RCC 7860 (cell line): Measurements from ENCODE around the gene HVCN1.
A peak's percentile ranks its signal among the peaks of the same experiment; 100 is the strongest.

Experiments used
- DNase-seq: peaks from one replicate; pipeline ENCODE4 v3.0.0-alpha.2; 2015; ENCODE audit warnings: low spot score
- FAIRE-seq: peaks from 2 replicates; lab custom pipeline; 2012; peaks lifted over from hg19 to GRCh38; lab: Jason Lieb, UNC

Gene HVCN1

DNA sequence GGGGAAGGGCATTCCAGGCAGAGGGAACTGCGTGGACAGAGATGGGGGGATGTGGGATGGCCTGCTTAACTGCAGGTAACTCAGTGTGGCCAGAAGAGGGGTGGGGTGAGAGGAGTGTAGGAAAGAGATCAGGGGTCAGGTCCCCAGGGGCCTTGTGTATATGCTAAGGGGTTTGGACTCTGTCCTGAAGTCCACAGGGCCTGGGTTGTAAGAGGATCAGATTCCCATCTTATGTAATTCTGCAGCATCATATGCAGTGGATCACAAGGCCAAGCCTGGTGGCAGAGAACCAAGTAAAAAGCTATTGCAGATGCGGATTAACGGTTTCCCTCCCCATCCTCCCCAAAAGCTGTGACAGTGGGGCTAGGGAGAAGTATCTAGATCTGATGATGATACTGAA is 66.3 kb downstream of the HVCN1 start:
- FAIRE-seq = no peak
- no peak for DNase-seq

DNA sequence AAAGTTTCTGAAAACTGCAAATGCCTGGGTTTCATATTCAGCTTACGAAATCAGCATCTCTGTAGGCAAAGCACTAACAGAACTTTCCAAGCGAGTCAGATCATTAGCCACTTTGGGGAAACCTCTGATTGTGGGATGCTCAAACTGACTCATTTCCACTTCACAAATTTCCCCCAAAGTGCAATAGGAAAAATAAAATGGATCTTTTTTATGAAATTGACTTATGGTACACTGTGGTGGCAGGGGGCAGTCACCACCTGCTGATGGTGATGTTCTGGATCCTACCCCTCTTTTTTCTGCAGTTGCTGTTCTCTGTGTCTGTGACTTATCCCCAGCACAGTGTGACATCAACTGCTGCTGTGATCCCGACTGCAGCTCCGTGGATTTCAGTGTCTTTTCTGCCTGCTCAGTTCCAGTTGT is 69.4 kb downstream of the HVCN1 start:
- no peak for FAIRE-seq
- DNase-seq = no peak

DNA sequence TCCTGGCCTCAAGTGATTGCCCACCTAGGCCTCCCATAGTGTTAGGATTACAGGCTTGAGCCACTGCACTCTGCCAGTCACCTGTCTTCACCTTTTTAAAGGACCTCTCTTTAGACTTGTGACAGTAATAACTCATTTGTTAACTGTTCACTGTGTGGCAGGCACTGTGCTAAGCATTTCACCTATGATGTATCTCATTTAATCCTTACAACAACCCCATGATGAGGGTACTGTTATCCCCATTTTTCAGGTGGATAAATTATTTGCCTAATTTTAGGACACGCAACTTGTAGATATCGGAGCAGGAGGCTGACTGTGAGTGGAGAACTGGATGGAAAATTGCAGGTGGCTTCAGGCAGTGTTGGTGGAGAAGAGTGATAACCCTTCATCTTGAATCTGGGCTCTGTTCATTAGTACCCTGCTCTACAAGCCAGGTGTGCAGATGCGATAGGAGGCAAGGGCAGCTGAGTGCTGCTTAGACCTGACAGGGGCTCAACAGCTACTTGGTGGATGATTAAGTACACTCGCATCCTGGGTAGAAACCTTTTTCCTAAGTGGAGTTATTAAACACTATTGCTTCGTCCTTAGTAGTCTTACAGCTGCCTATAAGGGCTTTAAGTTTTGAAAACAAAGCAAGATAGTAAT is 72.3 kb downstream of the HVCN1 start:
- FAIRE-seq = no peak
- DNase-seq = no peak

DNA sequence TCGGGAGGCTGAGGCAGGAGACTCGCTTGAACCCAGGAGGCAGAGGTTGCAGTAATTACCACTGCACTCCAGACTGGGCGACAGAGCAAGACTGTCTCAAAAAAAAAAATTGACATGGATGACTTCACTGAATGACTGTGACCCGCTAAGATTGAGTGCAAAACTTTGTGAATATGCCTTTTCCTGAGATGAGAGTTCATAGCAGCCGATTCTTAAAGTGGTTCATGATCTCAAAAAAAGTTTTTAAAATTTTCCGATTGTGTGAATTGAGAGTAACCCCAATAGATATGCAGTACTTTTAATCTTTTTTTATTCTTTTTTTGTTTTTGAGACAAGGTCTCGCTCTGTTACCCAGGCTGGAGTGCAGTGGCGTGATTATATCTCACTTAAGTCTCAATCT is 73.7 kb downstream of the HVCN1 start:
- FAIRE-seq (no peak), DNase-seq (no peak)

DNA sequence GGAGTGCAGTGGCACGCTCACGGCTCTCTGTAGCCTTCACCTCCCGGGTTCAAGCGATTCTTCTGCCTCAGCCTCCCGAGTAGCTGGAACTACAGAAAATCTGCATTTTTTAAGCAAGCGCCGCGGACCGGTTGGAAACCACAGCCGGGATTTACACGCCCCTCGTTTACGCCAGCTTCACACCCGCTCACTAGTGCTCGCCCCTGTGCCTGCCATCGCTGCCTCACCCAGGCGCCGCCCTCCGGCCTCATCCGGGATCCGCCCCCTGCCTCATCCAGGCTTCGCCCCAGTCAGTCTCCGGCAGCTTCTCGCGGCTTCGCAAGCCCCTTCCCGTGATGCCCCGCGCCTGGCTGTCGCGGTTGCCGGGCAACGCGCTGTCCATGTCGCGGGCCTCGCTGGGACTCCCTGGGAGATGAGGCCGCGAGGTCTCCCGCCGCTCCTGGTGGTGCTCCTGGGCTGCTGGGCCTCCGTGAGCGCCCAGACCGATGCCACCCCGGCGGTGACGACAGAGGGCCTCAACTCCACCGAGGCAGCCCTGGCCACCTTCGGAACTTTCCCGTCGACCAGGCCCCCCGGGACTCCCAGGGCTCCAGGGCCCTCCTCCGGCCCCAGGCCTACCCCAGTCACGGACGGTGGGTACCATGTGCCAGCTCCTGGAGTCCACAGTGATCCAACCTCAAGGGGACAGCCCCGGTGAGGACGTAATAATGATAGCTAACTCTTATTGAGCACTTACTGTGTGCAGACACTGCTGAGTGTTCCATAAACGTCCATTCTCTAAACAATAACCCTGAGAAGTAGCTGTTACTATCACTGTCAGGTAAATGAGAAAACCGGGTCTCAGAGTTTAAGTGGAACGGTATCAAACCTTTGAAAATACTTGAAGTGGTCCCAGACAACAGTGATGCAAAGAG is 74.9 kb downstream of the HVCN1 start, which contains the start of gene TCTN1:
Gene TCTN1, plus strand, starts transcription at position 359 of the 914 bp plus-strand sequence. Its CDS starts 54 bp downstream, at position 413.
- peak; percentile 85 for DNase-seq
- FAIRE-seq = peak; percentile 43

DNA sequence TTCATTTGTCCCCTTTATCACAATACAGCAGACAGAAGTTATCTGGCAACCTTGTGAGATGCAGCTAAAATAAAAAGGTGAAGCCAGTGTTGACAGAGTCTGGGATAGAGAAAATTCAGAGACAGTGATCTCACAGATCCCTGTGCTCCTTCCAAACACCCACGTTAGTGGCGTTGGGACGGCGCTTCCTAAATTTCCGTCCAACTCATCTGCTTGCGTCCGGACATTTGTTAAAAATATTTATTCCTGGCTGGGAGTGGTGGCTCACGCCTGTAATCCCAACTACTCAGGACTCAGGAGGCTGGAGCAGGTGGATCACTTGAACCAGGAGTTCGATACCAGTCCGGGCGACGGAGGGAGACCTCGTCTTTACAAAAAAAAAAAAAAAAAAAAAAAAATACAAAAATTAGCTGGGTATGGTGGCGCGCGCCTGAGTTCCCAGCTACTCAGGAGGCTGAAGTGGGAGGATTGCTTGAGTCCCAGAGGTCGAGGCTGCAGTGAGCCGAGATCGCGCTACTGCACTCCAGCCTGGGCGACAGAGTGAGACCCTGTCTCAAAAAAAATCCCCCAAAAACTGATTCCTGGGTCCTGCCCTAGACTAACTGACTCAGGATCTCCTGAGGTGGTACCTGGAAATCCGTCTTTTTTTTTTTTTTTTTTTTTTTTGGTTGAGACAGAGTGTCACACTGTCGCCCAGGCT is 75.7 kb downstream of the HVCN1 start:
- DNase-seq = no peak
- no peak for FAIRE-seq

DNA sequence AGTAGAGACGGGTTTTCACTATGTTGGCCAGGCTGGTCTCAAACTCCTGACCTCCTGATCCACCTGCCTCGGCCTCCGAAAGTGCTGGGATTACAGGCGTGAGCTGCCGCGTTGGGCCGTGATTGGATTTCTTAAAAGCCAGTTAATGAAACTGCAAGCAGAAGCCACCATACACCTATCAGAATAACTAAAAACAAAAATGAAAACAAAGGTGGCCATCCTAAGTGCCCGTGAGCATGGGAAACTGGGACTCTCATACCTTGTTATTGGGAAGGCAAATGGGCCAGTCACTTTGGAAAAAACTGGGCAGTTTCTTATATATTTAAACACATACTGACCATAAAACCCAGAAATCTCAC is 82.7 kb downstream of the HVCN1 start:
- DNase-seq = no peak
- FAIRE-seq = no peak

DNA sequence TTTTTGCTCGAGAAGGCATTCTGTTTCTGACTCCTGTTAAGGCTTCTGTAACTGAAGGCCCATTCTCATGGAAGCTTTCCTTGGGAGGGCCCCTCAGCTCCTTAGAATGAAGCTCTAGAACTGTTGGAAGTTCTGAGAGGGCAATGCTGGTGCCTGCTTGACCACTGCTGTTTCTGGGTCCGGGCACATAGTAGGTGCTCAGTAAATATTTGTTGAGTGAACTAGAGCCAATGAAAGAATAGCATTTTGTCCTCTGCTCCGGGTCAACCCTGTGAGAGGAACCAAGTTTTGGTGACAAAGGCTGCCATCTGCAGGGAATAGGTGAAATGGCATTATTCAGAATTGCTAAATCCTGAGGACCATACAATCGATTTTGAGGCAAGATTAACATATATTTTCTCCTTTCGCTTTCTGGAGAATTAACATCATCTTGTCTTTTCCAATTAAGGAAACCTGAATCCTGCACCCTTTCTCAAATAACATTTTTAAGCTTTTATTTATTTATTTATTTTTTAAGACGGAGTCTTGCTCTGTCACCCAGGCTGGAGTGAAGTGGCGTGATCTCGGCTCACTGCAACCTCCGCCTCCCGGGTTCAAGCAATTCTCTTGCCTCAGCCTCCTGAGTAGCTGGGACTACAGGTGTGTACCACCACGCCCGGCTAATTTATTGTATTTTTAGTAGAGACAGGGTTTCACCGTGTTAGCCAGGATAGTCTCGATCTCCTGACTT is 86.7 kb downstream of the HVCN1 start:
- DNase-seq = peak; percentile 37
- peak; percentile 7 for FAIRE-seq

DNA sequence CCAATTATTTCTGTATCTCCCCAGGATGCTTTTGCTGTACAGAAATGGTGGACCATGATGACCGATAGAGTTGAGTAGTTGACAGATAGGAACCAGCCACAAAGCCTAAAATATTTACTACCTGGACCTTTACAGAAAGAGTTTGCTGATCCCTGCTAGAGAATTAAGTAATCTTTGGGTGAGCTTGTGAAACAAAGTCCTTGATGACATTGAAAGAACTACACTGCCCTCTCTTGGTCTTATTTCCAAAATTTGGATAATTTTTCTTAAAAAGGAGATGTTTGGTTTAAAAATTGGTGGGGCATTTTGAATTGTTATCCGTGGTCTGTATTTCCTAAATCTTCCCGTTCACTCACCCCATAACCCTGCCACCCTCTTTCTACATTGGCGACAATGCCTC is 88.7 kb downstream of the HVCN1 start:
- DNase-seq = peak; percentile 20
- peak; percentile 16 for FAIRE-seq

DNA sequence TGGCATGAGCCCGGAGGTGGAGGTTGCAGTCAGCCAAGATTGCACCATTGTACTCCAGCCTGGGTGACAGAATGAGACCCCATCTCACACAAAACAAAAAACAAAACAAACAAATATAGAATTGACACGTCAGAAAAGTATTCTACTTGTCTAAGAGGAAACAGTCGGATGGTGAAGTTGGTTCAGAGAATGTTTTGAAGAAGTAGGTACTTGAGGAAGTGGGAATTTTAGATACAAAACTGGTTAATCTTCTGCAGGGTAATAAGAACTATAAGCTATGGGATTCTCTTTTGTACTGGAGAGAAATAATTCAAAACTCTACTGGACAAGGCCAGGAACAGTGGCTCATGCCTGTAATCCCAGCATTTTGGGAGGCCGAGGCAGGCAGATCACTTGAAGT is 89.6 kb downstream of the HVCN1 start:
- FAIRE-seq (no peak), DNase-seq (no peak)
